Adrenal gland (tissue), 12 donors: ENCODE measurements around the gene ZCCHC17. TPM values are rescaled to one million over a fixed set of nuclear protein-coding genes. Genes with fewer than 3 reads are reported as not detected.

Source experiments
- DNase-seq, 7 donors: peaks; one replicate each; pipeline ENCODE4 v3.0.0-alpha.2; 2019 to 2020
- H3K27ac ChIP-seq, 5 donors: fragments of 200-600 bp; sonication (generic) in 4 of 5; 1 replicate in 3 of 5; 2 replicates in 2 of 5; pipeline versions ENCODE4 v1.5.1 to v1.8.0; 2016 to 2020; ENCODE audit warnings: mild to moderate bottlenecking in 1 of 5
- H3K27me3 ChIP-seq: fragments of 200-600 bp; 2 replicates; pipeline ENCODE4 v1.8.0; 2021
- H3K36me3 ChIP-seq, 2 donors: fragments of 200-600 bp; replicated peaks in 1 of 2; 1 replicate in 1 of 2; 2 replicates in 1 of 2; pipeline versions ENCODE4 v1.5.1 to v1.8.0; 2018 to 2022
- H3K4me1 ChIP-seq, 2 donors: fragments of 200-600 bp; replicated peaks in 1 of 2; 1 replicate in 1 of 2; 2 replicates in 1 of 2; pipeline versions ENCODE4 v1.5.1 to v1.8.0; 2018 to 2021
- H3K4me3 ChIP-seq, 4 donors: fragments of 200-600 bp; sonication (generic) in 3 of 4; one replicate each; pipeline ENCODE4 v1.5.1; 2016 to 2018
- H3K9me3 ChIP-seq, 3 donors: fragments of 200-600 bp; sonication (generic) in 1 of 3; replicated peaks in 1 of 3; 1 replicate in 2 of 3; 2 replicates in 1 of 3; pipeline versions ENCODE4 v1.5.1 to v1.8.0; 2016 to 2021
- CTCF ChIP-seq, 6 experiments: fragments of 450-650 bp in 4 of 6; fragments of 200-600 bp in 2 of 6; sonication (generic) in 1 of 6; IDR thresholded peaks; 1 replicate in 5 of 6; 2 replicates in 1 of 6; pipeline versions ENCODE4 v1.5.1 to v1.8.0; 2016 to 2021; ENCODE audit warnings: antibody characterized with exemption in 6 of 6, mild to moderate bottlenecking in 2 of 6, moderate library complexity in 1 of 6
- POLR2A ChIP-seq, 2 donors: fragments of 450-650 bp; IDR thresholded peaks; one replicate each; pipeline ENCODE4 v1.6.1; 2017; ENCODE audit warnings: antibody characterized with exemption in 2 of 2, mild to moderate bottlenecking in 2 of 2, moderate library complexity in 1 of 2
- WGBS, 4 donors: extraction: QIAGEN DNeasy Blood & Tissue Kit in 2 of 4; methylation state at CpG; one replicate each; pipeline versions ENCODE4 v1.1.5 to v1.1.7; 2013 to 2017; 5-methylcytosine and 5-hydroxymethylcytosine counted together
- intact Hi-C, 2 donors: fragments of 100-400 bp; cut with DNase I; formaldehyde crosslinking; loops; one replicate each; pipeline versions ENCODE4 v1.14.1 to v1.15.0; 2022 to 2023
- polyA plus RNA-seq, 3 donors: library from polyadenylated mRNA; stranded (reverse); fragments of 200-250 nt in 2 of 3; fragments of 350-450 nt in 1 of 3; fragmentation: Illumina TruSeq in 1 of 3; extraction: RNeasy Lipid Tissue Mini Kit (QIAGEN cat#74804) in 1 of 3; gene quantifications; one replicate each; pipeline ENCODE4 v1.2.3, GENCODE V29; 2013 to 2014
- total RNA-seq, 9 donors: library from RNA; depleted of rRNA in 4 of 9; stranded (reverse); fragments of >200 nt in 4 of 9; fragments of 120-200 nt in 1 of 9; fragmentation: NEBNext Ultra II Directional in 1 of 9; extraction: Animal tissue kit (Norgen Biotek cat#: 25700) in 1 of 9; gene quantifications; one replicate each; pipeline versions ENCODE4 v1.1.0 to v1.2.4, GENCODE V29; 2013 to 2023
- donor health status: healthy with polysubstance abuse.
- donor health status: Bipolar disorder and iron deficiency.
- donor health status: DM: yes; HTN: yes; CAD: no.
- donor health status: DM: no; HTN: no; CAD: no.
- donor health status: DM: no; HTN: no; CAD: no.
- donor health status: DM: yes; HTN: yes; CAD: no.

ZCCHC17 gene
- total and polyA plus RNA-seq, 12 donors: 20.9 to 62.1 (median 29.5) TPM

GRCh38 chr1:31387612-31388011, 90.8 kb downstream of the ZCCHC17 start:
- TF ChIP-seq CTCF (IDR thresholded peaks at IDR 0.05) (no peak), POLR2A (IDR thresholded peaks at IDR 0.05) (no peak)
- whole genome bisulfite sequencing, 4 donors: 67 to 75% (median 73%) methylated on average over 10 of the region's 10 CpGs
- intact Hi-C loops: no loop called here

GRCh38 chr1:31389616-31390015, 92.8 kb downstream of the ZCCHC17 start:
- 92 to 95% (median 93%) methylated on average over 7 of the region's 7 CpGs for WGBS, 4 donors
- DNase-seq: no peak

More at GRCh38 chr1:31387612-31388011, 90.8 kb downstream of the ZCCHC17 start:
- Histone ChIP-seq H3K4me3 (no peak overlapping the region), H3K27me3 (no peaks in the 10 kb centered on the region), H3K4me1 (peaks cover 0 to 2% of the 10 kb centered on the region in 2 donors), H3K27ac (no peak overlapping the region), H3K9me3 (no peaks in the 10 kb centered on the region), H3K36me3 (no peaks in the 10 kb centered on the region)
- no peak for DNase-seq

GRCh38 chr1:31390071-31390470, 93.2 kb downstream of the ZCCHC17 start:
- Histone ChIP-seq H3K27me3 (no peaks in the 10 kb centered on the region), H3K4me3 (no peak overlapping the region), H3K27ac (no peak overlapping the region), H3K4me1 (peaks cover 4 to 8% of the 10 kb centered on the region in 2 donors), H3K36me3 (no peaks in the 10 kb centered on the region), H3K9me3 (no peaks in the 10 kb centered on the region)
- WGBS, 4 donors: 89 to 97% (median 93%) methylated on average over 4 to 7 of the region's 7 CpGs
- DNase-seq: no peak
- intact Hi-C loops: no loop called here
- TF ChIP-seq CTCF (IDR thresholded peaks at IDR 0.05): no peak
- no peak for TF ChIP-seq POLR2A (IDR thresholded peaks at IDR 0.05)

More at GRCh38 chr1:31389616-31390015, 92.8 kb downstream of the ZCCHC17 start:
- H3K9me3 ChIP-seq: no peaks in the 10 kb centered on the region
- no peak overlapping the region for H3K4me3 ChIP-seq
- intact Hi-C loops: no loop called here
- no peak overlapping the region for H3K27ac ChIP-seq
- H3K27me3 ChIP-seq: no peaks in the 10 kb centered on the region
- H3K4me1 ChIP-seq: peaks cover 4% of the 10 kb centered on the region in 2 donors
- H3K36me3 ChIP-seq: no peaks in the 10 kb centered on the region
- TF ChIP-seq CTCF (IDR thresholded peaks at IDR 0.05) (no peak), POLR2A (IDR thresholded peaks at IDR 0.05) (no peak)

DNA sequence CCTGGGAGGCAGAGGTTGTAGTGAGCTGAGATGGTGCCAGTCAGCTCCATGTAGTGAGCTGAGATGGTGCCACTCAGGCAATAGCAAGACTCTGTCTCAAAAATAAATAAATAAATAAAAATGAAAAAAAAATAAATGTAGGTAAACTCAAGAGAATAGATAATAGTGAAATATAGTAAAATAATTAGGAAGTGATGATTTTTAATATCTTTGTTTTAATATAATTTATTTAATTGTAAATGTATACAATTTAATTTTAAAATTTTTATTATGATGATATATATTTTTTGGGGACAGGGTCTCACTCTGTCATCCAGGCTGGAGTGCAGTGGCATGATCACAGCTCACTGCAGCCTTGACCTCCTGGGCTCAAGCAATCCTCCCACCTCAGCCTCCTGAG, 96.6 kb downstream of the ZCCHC17 start:
- no peaks in the 10 kb centered on the region for H3K36me3 ChIP-seq
- no peak for DNase-seq
- TF ChIP-seq POLR2A (IDR thresholded peaks at IDR 0.05) (no peak), CTCF (IDR thresholded peaks at IDR 0.05) (no peak)
- no peak overlapping the region for H3K4me3 ChIP-seq
- H3K4me1 ChIP-seq: peaks cover 4 to 8% of the 10 kb centered on the region in 2 donors
- no peak overlapping the region for H3K27ac ChIP-seq
- no peaks in the 10 kb centered on the region for H3K9me3 ChIP-seq
- intact Hi-C loops: no loop called here
- no peaks in the 10 kb centered on the region for H3K27me3 ChIP-seq
